HEK293 (cell line): ENCODE measurements around the gene CACNB4.

Experiments
- TRIM28 ChIP-seq: IDR thresholded peaks from 2 replicates; pipeline ENCODE4 v1.6.1; 2011; ENCODE audit warnings: low read length, control low read depth, borderline replicate concordance
- ZNF248 ChIP-seq: fragments of 450-650 bp; formaldehyde crosslinking; IDR thresholded peaks from 2 replicates; pipeline ENCODE4 v1.5.1; 2017; ENCODE audit warnings: missing biosample characterization, missing genetic modification characterization
- ZNF274 ChIP-seq, 2 experiments: fragments of 200-500 bp in 1 of 2; fragments of 450-650 bp in 1 of 2; sonication (Bioruptor generic) in 1 of 2; formaldehyde crosslinking in 1 of 2; IDR thresholded peaks; 2 replicates each; pipeline versions ENCODE4 v1.5.1 to v1.6.1; 2014 to 2016; ENCODE audit warnings: borderline replicate concordance in 1 of 2, inconsistent platforms in 1 of 2, low read length in 1 of 2, missing biosample characterization in 1 of 2, missing genetic modification characterization in 1 of 2
- ZNF501 ChIP-seq: fragments of 450-650 bp; formaldehyde crosslinking; IDR thresholded peaks from 2 replicates; pipeline ENCODE4 v1.5.1; 2016; ENCODE audit warnings: missing biosample characterization, missing genetic modification characterization
- ZNF670 ChIP-seq: fragments of 450-650 bp; formaldehyde crosslinking; IDR thresholded peaks from 2 replicates; pipeline ENCODE4 v1.5.1; 2016; ENCODE audit warnings: missing biosample characterization, missing genetic modification characterization, low read depth
- TF ChIP-seq, protein P1 (sequence below): fragments of 450-650 bp; formaldehyde crosslinking; IDR thresholded peaks from 2 replicates; pipeline ENCODE4 v1.5.1; 2016; ENCODE audit warnings: missing biosample characterization, missing genetic modification characterization
- TF ChIP-seq, protein P2 (sequence below): fragments of 450-650 bp; formaldehyde crosslinking; IDR thresholded peaks from 2 replicates; pipeline ENCODE4 v1.5.1; 2017; ENCODE audit warnings: missing biosample characterization, mild to moderate bottlenecking, missing genetic modification characterization, moderate library complexity
- TF ChIP-seq, protein P3 (sequence below): fragments of 450-650 bp; formaldehyde crosslinking; optimal IDR thresholded peaks from 2 replicates; pipeline ENCODE3; 2016; ENCODE audit warnings: missing biosample characterization, mild to moderate bottlenecking, missing genetic modification characterization

DNA sequence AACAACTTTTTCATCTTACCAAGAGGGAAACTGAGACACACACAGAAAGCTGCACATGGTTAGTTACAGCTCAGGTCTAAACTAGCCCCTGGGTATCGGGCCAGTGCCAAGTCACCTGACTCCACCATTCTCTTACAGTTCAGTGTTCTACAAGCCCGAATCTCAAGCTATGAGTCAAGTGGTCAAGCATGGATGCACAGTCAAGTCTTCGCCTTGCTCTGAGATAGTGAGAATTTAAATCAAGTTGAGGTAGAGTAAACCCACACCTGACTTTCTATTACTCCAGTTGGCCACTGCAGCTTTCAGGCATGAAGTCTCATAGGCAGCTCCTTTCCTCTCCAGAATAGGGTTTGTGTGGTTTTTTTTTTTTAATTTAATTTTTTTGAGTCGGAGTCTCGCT is 236.1 kb downstream of the CACNB4 start:
- TF ChIP-seq, protein P1, sequence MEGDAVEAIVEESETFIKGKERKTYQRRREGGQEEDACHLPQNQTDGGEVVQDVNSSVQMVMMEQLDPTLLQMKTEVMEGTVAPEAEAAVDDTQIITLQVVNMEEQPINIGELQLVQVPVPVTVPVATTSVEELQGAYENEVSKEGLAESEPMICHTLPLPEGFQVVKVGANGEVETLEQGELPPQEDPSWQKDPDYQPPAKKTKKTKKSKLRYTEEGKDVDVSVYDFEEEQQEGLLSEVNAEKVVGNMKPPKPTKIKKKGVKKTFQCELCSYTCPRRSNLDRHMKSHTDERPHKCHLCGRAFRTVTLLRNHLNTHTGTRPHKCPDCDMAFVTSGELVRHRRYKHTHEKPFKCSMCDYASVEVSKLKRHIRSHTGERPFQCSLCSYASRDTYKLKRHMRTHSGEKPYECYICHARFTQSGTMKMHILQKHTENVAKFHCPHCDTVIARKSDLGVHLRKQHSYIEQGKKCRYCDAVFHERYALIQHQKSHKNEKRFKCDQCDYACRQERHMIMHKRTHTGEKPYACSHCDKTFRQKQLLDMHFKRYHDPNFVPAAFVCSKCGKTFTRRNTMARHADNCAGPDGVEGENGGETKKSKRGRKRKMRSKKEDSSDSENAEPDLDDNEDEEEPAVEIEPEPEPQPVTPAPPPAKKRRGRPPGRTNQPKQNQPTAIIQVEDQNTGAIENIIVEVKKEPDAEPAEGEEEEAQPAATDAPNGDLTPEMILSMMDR (tag by site-specific recombination) = no peak
- no peak for TF ChIP-seq TRIM28
- TF ChIP-seq, protein P2, sequence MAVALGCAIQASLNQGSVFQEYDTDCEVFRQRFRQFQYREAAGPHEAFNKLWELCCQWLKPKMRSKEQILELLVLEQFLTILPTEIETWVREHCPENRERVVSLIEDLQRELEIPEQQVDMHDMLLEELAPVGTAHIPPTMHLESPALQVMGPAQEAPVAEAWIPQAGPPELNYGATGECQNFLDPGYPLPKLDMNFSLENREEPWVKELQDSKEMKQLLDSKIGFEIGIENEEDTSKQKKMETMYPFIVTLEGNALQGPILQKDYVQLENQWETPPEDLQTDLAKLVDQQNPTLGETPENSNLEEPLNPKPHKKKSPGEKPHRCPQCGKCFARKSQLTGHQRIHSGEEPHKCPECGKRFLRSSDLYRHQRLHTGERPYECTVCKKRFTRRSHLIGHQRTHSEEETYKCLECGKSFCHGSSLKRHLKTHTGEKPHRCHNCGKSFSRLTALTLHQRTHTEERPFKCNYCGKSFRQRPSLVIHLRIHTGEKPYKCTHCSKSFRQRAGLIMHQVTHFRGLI = no peak
- TF ChIP-seq ZNF501 (tag by site-specific recombination) = no peak
- TF ChIP-seq ZNF274 (IDR thresholded peaks at IDR 0.05; ENCODE audit: low read length) = no peak
- TF ChIP-seq ZNF274 (tag by site-specific recombination; IDR thresholded peaks at IDR 0.05; ENCODE audit: borderline replicate concordance) = no peak
- TF ChIP-seq ZNF248 = no peak
- TF ChIP-seq, protein P3, sequence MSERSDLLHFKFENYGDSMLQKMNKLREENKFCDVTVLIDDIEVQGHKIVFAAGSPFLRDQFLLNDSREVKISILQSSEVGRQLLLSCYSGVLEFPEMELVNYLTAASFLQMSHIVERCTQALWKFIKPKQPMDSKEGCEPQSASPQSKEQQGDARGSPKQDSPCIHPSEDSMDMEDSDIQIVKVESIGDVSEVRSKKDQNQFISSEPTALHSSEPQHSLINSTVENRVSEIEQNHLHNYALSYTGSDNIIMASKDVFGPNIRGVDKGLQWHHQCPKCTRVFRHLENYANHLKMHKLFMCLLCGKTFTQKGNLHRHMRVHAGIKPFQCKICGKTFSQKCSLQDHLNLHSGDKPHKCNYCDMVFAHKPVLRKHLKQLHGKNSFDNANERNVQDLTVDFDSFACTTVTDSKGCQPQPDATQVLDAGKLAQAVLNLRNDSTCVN (tag by site-specific recombination) = no peak
- TF ChIP-seq ZNF670 (tag by site-specific recombination) = no peak
